GM23248 (cell line): ENCODE results near the gene DENND1C. TPM values are rescaled to one million over a fixed set of nuclear protein-coding genes. Genes with fewer than 3 reads are reported as not detected.

ENCODE experiments used
- DNase-seq: peaks from one replicate; pipeline ENCODE4 v3.0.0-alpha.2; 2015
- H2AFZ ChIP-seq: fragments of 200-600 bp; sonication (generic); 2 replicates; pipeline ENCODE4 v1.6.1; 2016; ENCODE audit warnings: antibody characterized with exemption
- H3F3A ChIP-seq: fragments of 200-600 bp; sonication (generic); 2 replicates; pipeline ENCODE4 v1.6.1; 2016; ENCODE audit warnings: mild to moderate bottlenecking, antibody characterized with exemption, mixed run types; ENCODE audit not compliant: insufficient read depth
- H3K27ac ChIP-seq: fragments of 200-600 bp; sonication (generic); 2 replicates; pipeline ENCODE4 v1.5.1; 2016; ENCODE audit warnings: mild to moderate bottlenecking
- H3K27me3 ChIP-seq: fragments of 200-600 bp; sonication (generic); replicated peaks from 2 replicates; pipeline ENCODE4 v1.6.1; 2016; ENCODE audit warnings: mild to moderate bottlenecking; ENCODE audit not compliant: insufficient read depth
- H3K36me3 ChIP-seq: fragments of 200-600 bp; sonication (generic); 2 replicates; pipeline ENCODE4 v1.6.1; 2016; ENCODE audit warnings: low read depth, mild to moderate bottlenecking
- H3K4me1 ChIP-seq: fragments of 200-600 bp; sonication (generic); 2 replicates; pipeline ENCODE4 v1.6.1; 2016; ENCODE audit warnings: mild to moderate bottlenecking; ENCODE audit not compliant: insufficient read depth
- H3K4me2 ChIP-seq: fragments of 200-600 bp; sonication (generic); one replicate; pipeline ENCODE4 v1.6.1; 2016; ENCODE audit warnings: mild to moderate bottlenecking; ENCODE audit not compliant: unreplicated experiment
- H3K4me3 ChIP-seq: fragments of 200-600 bp; sonication (generic); 2 replicates; pipeline ENCODE4 v1.5.1; 2016; ENCODE audit warnings: mild to moderate bottlenecking
- H3K79me2 ChIP-seq: fragments of 200-600 bp; sonication (generic); 2 replicates; pipeline ENCODE4 v1.6.1; 2016; ENCODE audit warnings: mild to moderate bottlenecking; ENCODE audit not compliant: insufficient read depth
- H3K9ac ChIP-seq: fragments of 200-600 bp; sonication (generic); 2 replicates; pipeline ENCODE4 v1.6.1; 2016; ENCODE audit warnings: mild to moderate bottlenecking
- H3K9me2 ChIP-seq: fragments of 200-600 bp; sonication (generic); 2 replicates; pipeline ENCODE4 v1.6.1; 2016; ENCODE audit warnings: mixed run types, mild to moderate bottlenecking, moderate library complexity; ENCODE audit not compliant: insufficient read depth
- H3K9me3 ChIP-seq: fragments of 200-600 bp; sonication (generic); one replicate; pipeline ENCODE4 v1.6.1; 2017; ENCODE audit warnings: low read depth
- H4K20me1 ChIP-seq: fragments of 200-600 bp; sonication (generic); 2 replicates; pipeline ENCODE4 v1.6.0; 2016; ENCODE audit not compliant: insufficient read depth
- EZH2 ChIP-seq: fragments of 200-600 bp; sonication (generic); IDR thresholded peaks from 2 replicates; pipeline ENCODE4 v1.6.1; 2018; ENCODE audit warnings: antibody characterized with exemption, mild to moderate bottlenecking; ENCODE audit not compliant: insufficient read depth, poor library complexity, severe bottlenecking
- EZH2phosphoT487 ChIP-seq: fragments of 200-600 bp; sonication (generic); IDR thresholded peaks from 2 replicates; pipeline ENCODE4 v1.6.1; 2018; ENCODE audit warnings: antibody characterized with exemption, moderate library complexity, mild to moderate bottlenecking, low read depth; ENCODE audit not compliant: insufficient read depth
- WGBS, 2 experiments: methylation state at CpG; one replicate each; pipeline ENCODE4 v1.1.6; 2015 to 2017; ENCODE audit warnings: low lambda C conversion rate in 2 of 2, low coverage in 1 of 2; ENCODE audit errors: missing lambda C conversion rate in 2 of 2; 5-methylcytosine and 5-hydroxymethylcytosine counted together
- in situ Hi-C: fragments of 300-500 bp; cut with MboI; formaldehyde crosslinking; loops from 2 replicates; pipeline ENCODE4 v1.15.0; 2020
- polyA plus RNA-seq: library from polyadenylated mRNA; unstranded; fragments of >200 nt; fragmentation: Nextera tagmentation; extraction: Ambion mirVana; gene quantifications from 2 replicates; pipeline ENCODE4 v1.2.1, GENCODE V29; 2016
- total RNA-seq: library from RNA; depleted of rRNA; stranded (reverse); fragments of >200 nt; shearing (Covaris generic); gene quantifications from 2 replicates; pipeline ENCODE4 v1.2.3, GENCODE V29; 2014

Gene DENND1C
- total and polyA plus RNA-seq, 2 experiments from 2014 or later = not detected

GRCh38 chr19:6489278-6490061 is 7.9 kb upstream of the DENND1C start:
- WGBS, 2 experiments = 17 to 20% methylated on average over 15 of the region's 15 CpGs
- DNase-seq = no peak
- in situ Hi-C loops = no loop called here

GRCh38 chr19:6484831-6485230 is 3.2 kb upstream of the DENND1C start:
- Histone ChIP-seq H2AFZ (no peak overlapping the region), H3K79me2 (no peaks in the 10 kb centered on the region), H3K4me1 (no peaks in the 10 kb centered on the region), H3K4me2 (no peak overlapping the region), H3K9me2 (no peaks in the 10 kb centered on the region), H4K20me1 (no peaks in the 10 kb centered on the region), H3K9ac (no peak overlapping the region), H3K4me3 (no peak overlapping the region), H3F3A (no peaks in the 10 kb centered on the region), H3K27me3 (peaks cover 2% of the 10 kb centered on the region; the same call in 1 of the 2 replicates), H3K9me3 (no peaks in the 10 kb centered on the region), H3K36me3 (no peaks in the 10 kb centered on the region), H3K27ac (no peak overlapping the region)
- WGBS, 2 experiments = 70 to 75% methylated on average over 7 of the region's 7 CpGs
- DNase-seq = peak; percentile 18
- TF ChIP-seq EZH2 (no peak), EZH2phosphoT487 (no peak)
- in situ Hi-C loops = no loop called here

More at GRCh38 chr19:6489278-6490061, 7.9 kb upstream of the DENND1C start:
- Histone ChIP-seq H3K9ac (no peak overlapping the region), H3K79me2 (no peaks in the 10 kb centered on the region), H3K9me3 (no peaks in the 10 kb centered on the region), H3K4me2 (no peak overlapping the region), H4K20me1 (no peaks in the 10 kb centered on the region), H3K27ac (no peak overlapping the region), H3K4me1 (no peaks in the 10 kb centered on the region), H3K4me3 (no peak overlapping the region), H3K36me3 (no peaks in the 10 kb centered on the region), H2AFZ (no peak overlapping the region; the same call in 1 of the 2 replicates), H3F3A (no peaks in the 10 kb centered on the region), H3K27me3 (peaks cover 7% of the 10 kb centered on the region; the same call in 1 of the 2 replicates), H3K9me2 (no peaks in the 10 kb centered on the region)
- no peak for TF ChIP-seq EZH2
- no peak for TF ChIP-seq EZH2phosphoT487

GRCh38 chr19:6484230-6484629 is 2.6 kb upstream of the DENND1C start:
- H4K20me1 ChIP-seq = no peaks in the 10 kb centered on the region
- WGBS, 2 experiments = 65 to 69% methylated on average over 8 of the region's 8 CpGs
- no peak overlapping the region for H3K4me3 ChIP-seq
- no peak overlapping the region for H3K4me2 ChIP-seq
- no peak overlapping the region for H3K9ac ChIP-seq
- no peaks in the 10 kb centered on the region for H3K9me3 ChIP-seq
- H3K27me3 ChIP-seq = no peaks in the 10 kb centered on the region; the same call in 1 of the 2 replicates
- no peaks in the 10 kb centered on the region for H3K9me2 ChIP-seq
- in situ Hi-C loops = no loop called here
- H3K27ac ChIP-seq = no peak overlapping the region
- H3K4me1 ChIP-seq = no peaks in the 10 kb centered on the region
- TF ChIP-seq EZH2phosphoT487 = no peak
- TF ChIP-seq EZH2 = no peak
- no peak for DNase-seq
- no peaks in the 10 kb centered on the region for H3K36me3 ChIP-seq
- H3F3A ChIP-seq = no peaks in the 10 kb centered on the region
- no peak overlapping the region for H2AFZ ChIP-seq
- H3K79me2 ChIP-seq = no peaks in the 10 kb centered on the region

- no peak overlapping the region for H3K9ac ChIP-seq
- no peaks in the 10 kb centered on the region for H3K36me3 ChIP-seq
- DNase-seq = no peak
- no peaks in the 10 kb centered on the region for H3F3A ChIP-seq
- H3K79me2 ChIP-seq = no peaks in the 10 kb centered on the region
- H2AFZ ChIP-seq = no peak overlapping the region
- H3K27me3 ChIP-seq = no peaks in the 10 kb centered on the region
- no peak overlapping the region for H3K4me2 ChIP-seq
- in situ Hi-C loops = no loop called here
- TF ChIP-seq EZH2 = no peak
- no peak for TF ChIP-seq EZH2phosphoT487
- no peaks in the 10 kb centered on the region for H3K9me2 ChIP-seq
- H4K20me1 ChIP-seq = no peaks in the 10 kb centered on the region
- H3K27ac ChIP-seq = no peak overlapping the region
- 0 to 2% methylated on average over 3 of the region's 3 CpGs for WGBS, 2 experiments
- no peak overlapping the region for H3K4me3 ChIP-seq
- H3K4me1 ChIP-seq = no peaks in the 10 kb centered on the region
- H3K9me3 ChIP-seq = no peaks in the 10 kb centered on the region
Measured at GRCh38 chr19:6483235-6483634, 1.6 kb upstream of the DENND1C start.

- no peaks in the 10 kb centered on the region for H3K27me3 ChIP-seq
- WGBS, 2 experiments = 94 to 96% methylated on average over 8 of the region's 8 CpGs
- H3K9me2 ChIP-seq = no peaks in the 10 kb centered on the region
- no peak overlapping the region for H2AFZ ChIP-seq
- no peaks in the 10 kb centered on the region for H3K36me3 ChIP-seq
- in situ Hi-C loops = no loop called here
- H3K4me2 ChIP-seq = no peak overlapping the region
- H3K79me2 ChIP-seq = no peaks in the 10 kb centered on the region
- H3K9me3 ChIP-seq = no peaks in the 10 kb centered on the region
- H3F3A ChIP-seq = no peaks in the 10 kb centered on the region
- H3K4me1 ChIP-seq = no peaks in the 10 kb centered on the region
- TF ChIP-seq EZH2phosphoT487 (no peak), EZH2 (no peak)
- no peak overlapping the region for H3K9ac ChIP-seq
- H3K27ac ChIP-seq = no peak overlapping the region
- no peaks in the 10 kb centered on the region for H4K20me1 ChIP-seq
- H3K4me3 ChIP-seq = no peak overlapping the region
- DNase-seq = no peak
Measured at GRCh38 chr19:6482343-6482686, 728 bp upstream of the DENND1C start.
